Brain pericyte (primary cell): ENCODE data around the gene KDM2A.
A peak's percentile ranks its signal among the peaks of the same experiment; 100 is the strongest.
"Not testable (repeated sequence)": the region's sequence is repeated elsewhere in the genome, so short reads cannot be mapped to it uniquely, and the experiment has no call there.

Experiments
- DNase-seq: peaks from one replicate; pipeline ENCODE4 v3.0.0-alpha.2; 2012; ENCODE audit warnings: low read depth, low spot score

Gene KDM2A

DNA sequence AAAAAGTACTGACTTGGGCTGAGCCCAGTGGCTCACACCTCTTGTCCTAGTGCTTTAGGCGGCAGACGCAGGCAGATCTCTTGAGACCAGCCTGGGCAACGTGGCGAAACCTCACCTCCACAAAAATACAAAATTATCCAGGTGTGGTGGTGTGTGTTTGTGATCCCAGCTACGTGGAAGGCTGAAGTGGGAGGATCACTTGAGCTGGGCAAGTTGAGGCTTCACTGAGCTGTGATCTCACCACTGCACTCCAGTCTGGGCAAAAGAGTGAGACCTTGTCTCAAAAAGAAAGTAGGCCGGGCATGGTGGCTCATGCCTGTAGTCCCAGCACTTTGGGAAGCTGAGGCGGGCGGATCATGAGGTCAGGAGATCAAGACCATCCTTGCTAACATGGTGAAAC is 115.5 kb downstream of the KDM2A start:
- not testable (repeated sequence) for DNase-seq

DNA sequence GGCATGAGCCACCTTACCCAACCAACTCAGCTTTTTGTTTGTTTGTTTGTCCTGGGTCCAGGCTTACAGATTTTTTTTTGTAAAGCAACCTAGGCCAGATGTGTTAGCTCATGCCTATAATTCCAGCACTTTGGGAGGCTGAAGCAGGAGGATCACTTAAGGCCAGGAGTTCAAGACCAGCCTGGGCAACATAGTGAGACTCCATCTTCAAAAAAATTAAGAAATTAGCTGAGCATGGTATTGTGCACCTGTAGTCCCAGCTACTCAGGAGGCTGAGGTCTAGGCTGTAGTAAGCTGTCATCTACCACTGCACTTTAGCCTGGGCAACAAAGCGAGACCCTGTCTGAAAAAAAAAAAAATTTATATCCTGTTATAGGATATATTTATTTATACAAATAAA is 118.5 kb downstream of the KDM2A start:
- DNase-seq: no peak

DNA sequence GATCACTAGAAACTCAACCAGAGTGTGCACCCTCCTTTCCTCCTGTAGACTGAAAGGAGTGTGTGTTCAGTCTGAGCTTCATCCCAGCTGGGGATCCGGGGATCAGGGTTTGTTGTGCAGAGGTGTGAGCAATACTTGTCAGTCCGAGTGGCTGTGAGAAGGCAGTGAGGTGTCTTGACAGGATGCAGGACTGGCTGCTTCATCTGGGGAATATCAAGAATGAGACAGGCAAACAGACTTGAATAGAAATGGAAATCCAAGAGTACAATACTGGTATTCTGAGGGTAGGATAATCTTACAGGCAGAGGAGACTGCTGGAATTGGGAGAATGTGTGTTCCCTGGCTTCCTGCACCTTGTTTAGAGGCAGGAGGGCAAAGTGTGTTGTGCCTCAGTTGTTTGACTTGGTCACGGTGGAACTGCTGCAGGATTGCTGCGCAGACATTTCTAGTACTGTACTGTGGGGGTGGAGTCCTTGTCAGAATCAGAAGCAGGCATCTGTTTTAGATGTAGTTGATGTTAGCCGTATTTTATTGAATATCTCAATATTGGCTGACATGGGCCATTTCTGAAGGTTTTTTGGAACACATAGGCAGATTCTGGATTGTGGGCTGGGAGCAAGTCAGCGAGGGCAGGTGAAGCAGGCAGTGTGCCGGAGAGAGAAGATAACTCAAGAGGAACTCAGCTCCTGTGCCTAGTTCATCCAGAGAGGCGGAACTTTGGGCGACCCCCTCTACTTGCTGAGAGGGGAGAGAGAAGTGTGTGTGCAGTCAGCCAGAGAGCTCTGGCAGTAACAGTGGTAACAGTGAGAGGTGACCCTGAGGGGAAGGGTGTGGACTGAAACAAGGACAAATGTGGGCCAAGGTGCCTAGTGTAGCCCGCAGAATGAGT is 120.1 kb downstream of the KDM2A start:
- no peak for DNase-seq

DNA sequence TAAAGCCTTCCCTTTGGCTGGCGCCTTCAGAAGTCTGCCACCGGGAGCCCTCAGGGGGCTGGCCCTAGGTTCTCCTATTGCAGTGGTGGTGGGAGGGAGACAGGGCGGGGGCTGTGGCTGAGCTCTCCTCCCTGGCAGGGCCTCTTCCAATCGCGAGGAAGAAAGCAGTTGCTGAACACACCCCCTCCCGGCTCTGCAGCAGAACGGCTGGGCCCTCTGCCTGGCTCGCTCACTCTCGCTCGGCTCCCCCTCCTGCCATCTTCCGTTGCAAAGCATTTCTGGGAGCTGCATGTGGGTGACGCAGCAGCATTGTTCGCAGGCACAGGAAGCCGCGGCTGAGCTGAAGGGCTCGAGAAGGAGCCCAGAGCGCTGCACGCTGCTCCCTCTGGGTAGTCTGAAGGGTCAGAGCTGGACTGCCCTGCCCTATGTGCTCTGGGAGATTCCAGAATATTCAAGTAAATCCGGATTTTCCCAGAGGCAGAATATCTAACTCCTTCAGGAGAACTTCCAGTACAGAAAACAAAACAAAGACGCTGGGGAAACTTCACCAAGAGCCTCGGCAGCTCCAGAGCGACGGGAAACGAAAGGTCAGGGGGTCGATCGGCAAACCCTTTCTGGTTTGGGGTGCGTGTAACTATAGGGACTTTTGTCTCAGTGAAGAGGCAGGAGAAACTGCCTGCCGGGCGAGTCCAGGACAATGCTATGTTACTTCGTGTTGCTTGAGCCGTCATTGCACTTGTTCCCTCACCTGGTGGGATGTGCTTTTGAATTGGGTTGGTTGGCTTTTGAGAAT is 120.9 kb downstream of the KDM2A start:
- DNase-seq: peak; percentile 97

DNA sequence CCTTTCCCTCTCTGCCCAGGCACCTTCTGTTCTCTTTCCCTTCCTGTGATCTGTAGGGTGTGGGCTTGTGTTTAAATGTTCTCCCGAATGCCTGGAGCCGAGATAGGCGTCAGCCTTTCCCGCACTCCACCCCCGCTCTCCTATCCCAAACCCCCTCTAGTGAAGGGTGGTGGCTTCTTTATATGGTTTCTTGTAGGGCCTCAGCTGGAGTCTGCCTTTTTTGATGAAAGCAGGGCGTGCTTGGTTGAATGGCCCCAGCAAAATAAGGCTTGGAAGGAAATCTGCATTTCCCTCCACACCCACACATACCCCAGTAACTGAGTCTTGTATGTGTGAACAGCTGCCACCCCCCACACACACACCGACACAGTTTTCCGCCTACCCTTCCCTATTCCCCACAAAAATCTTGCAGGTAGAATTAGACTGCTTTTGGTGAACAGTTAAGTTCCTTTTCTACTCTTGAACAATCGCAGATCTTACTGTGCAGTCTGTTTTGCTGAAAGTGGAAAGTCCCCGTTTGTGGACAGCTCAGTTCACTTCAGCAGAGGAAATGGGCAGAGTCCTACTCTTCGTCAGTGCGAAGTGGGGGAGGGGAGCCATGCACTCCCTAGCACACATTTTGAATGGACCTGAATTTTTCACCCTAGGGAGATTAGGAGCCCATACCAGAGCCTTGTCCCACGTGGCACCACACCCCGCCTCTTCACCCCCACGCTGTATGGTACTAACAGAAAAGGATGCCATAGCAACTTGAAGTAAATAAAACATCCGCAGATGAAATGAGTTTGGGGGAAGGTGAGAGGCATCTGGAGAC is 121.7 kb downstream of the KDM2A start:
- DNase-seq: no peak

DNA sequence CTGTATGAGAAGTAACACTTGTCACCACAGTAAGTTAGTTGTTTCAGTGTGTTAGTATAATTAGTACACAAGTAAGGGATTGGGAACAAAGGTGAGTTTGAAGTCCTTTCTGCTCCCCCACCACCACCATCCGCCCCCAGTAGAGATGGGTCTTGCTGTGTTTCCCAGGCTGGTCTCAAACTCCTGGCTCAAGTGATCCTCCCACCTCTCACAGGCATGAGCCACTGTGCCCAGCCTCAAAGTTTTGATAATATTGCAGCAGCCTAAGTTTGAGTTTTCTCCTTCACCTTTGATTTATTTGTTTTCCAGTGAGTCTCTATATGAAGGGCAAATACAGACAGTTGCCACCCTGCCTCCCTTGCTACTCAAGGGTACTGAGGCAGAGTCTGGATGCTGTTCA is 123.5 kb downstream of the KDM2A start:
- no peak for DNase-seq

DNA sequence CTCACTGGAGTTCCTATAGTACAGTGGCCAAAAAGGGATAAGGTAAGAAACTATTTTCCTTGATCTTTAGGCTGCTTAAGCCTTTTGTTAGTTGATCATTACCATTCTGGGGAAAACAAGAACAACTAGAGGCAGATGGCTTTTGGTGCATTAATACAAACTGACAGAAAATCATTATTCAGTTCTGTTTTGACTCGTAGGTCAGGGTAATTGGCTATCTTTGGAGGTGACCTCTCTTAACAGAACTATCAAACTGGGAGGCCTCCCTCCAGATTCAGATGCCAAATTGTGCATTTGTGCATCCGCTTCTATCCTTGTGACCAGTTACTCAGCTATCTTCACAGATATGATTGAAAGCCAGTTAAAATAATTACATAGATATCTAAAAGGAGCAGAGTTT is 124.0 kb downstream of the KDM2A start:
- no peak for DNase-seq

DNA sequence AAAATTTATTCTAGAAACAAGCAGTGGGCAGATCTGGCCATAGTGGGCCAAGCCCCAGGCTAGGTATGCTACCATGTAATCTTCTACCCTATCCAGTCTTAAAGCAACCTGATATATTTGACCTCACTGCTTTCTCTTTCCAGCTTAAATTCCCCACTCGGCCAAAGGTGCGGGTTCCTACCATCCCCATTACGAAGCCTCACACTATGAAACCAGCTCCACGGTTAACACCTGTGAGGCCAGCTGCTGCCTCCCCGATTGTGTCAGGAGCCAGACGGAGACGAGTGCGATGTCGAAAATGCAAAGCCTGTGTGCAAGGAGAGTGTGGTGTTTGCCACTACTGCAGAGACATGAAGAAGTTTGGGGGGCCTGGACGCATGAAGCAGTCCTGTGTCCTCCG is 126.0 kb downstream of the KDM2A start:
- no peak for DNase-seq

DNA sequence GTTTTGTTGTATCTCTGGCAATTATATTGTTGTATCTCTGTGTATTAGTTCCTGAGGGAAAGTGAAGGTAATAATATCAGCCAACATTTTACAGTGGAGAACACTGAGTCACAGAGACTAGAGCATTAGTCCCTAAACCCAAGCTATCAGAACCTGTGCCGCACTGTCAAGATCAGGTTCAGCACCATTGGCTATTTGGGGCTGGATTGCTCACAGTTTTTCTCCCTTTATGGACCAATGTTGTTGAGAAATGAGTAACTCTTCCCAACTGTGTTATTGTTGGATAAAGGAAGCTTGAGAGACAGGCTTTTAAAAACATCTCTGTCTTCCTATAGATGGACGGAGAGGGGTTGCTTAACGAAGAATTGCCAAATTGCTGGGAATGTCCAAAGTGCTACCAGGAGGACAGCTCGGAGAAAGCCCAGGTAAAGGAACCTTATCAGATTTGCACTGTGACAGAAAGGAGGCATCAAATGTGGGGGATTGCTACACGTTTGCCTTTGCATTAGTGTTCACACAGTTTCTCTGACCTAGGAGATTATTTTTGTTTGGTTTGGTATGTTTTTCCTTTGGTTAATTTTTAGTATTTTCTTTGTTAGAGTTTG is 129.0 kb downstream of the KDM2A start:
- DNase-seq: no peak

DNA sequence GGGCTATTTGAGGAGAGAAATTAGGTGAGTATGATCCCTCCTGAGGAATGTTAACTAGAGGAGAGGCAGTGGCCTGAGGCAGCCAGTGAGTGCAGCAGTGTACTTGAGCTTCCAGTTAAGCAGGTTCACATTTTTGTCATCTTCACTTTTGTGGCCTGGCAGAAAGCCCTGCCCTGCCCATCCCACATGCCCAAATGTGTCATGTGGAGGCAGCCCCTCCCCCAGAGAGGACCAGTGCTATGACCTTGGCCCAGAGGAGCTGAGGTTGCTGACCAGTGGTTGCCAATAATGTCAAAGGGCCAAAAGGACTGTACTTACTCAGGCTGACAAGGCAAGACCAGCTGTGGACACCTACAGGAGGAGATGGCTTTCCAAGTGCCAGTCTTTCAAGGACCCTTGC is 129.6 kb downstream of the KDM2A start:
- DNase-seq: no peak

DNA sequence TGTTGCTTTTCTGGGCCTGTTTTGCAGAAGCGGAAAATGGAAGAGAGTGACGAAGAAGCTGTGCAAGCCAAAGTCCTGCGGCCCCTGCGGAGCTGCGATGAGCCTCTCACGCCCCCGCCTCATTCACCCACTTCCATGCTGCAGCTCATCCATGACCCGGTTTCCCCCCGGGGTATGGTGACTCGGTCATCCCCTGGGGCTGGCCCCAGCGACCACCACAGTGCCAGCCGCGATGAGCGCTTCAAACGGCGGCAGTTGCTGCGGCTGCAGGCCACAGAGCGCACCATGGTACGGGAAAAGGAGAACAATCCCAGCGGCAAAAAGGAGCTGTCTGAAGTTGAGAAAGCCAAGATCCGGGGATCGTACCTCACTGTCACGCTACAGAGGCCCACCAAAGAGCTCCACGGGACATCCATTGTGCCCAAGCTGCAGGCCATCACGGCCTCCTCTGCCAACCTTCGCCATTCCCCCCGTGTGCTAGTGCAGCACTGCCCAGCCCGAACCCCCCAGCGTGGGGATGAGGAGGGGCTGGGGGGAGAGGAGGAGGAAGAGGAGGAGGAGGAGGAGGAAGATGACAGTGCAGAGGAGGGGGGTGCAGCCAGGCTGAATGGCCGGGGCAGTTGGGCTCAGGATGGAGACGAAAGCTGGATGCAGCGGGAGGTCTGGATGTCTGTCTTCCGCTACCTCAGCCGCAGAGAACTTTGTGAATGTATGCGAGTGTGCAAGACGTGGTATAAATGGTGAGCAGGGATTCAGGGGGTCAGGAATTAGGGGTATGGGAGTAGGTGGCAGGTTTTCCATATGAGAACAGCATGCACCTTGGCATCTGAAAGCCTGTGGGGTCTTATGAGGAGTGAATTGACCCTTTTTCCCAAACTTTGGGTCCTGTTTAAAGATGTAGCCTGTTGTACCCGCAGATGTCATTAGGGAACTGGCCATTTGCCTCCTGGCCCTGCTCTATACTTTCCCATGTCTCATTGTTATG is 131.3 kb downstream of the KDM2A start:
- no peak for DNase-seq

DNA sequence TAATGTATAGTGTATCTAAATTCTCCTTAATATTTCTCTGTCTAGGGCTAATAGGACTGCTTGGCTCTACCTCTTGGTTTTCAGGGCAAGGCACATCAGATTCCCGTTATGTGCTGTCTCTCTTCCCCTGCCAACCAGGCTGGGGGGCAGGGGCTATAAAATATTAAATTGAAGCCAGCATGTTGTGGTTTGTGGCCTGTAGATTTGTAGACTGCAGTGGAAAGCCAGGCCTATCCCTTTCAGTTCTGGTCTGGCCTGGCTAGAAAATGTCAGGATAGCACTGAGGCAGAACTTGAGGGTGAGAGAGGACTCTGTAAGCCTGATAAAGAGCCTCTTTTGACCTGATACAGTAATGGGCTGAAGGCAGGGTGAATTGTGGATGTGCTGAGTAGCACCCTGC is 132.8 kb downstream of the KDM2A start:
- DNase-seq: no peak

DNA sequence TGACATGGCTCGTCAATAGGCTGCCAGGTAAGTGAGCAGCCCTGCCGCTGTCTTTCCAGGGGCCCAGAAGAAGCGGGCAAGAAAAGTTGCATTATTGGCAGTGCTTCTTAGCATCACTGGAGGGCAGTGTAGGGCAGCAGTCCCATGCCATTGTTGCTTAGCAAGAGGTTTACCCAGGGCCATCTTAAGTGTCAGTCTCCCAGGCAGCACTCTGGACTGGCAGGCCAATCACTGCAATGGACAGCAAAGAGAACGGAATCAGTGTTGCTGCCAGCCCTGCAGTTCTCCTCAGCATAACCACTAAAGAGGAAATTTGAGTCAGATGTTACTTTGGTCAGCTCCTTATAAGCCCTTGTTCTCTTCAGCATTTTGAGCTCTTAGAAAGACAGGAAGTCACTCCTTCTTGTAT is 133.8 kb downstream of the KDM2A start:
- no peak for DNase-seq

DNA sequence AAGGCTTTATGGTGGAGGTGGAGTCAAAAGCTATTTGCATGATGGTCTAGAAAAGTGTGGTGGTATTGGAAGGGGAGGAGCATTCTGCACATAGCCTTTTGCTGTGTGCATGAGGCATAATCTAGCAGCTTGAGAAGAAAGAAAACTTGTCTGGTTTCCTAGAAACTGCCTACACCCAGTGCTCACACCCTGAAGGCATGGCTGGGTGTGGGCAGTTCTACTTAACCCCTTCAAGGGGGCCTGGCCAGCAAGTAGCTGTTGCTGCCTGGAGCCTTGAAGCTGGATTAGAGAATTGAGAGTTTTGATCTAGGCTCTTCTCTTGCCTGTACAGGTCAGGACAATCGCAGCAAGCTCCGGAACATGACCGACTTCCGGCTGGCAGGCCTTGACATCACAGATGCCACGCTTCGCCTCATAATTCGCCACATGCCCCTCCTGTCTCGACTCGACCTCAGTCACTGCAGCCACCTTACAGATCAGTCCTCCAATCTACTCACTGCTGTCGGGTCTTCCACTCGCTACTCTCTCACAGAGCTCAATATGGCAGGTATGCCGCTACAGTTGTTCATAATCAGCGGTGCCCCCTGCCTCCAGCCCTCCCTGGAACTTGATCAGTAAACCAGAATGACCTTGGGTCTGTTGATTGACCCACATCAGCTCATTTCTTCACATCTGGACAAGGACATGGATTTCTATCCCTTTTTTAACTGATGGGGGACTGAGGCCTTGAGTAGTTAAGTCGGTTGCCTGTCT is 135.0 kb downstream of the KDM2A start:
- DNase-seq: no peak

DNA sequence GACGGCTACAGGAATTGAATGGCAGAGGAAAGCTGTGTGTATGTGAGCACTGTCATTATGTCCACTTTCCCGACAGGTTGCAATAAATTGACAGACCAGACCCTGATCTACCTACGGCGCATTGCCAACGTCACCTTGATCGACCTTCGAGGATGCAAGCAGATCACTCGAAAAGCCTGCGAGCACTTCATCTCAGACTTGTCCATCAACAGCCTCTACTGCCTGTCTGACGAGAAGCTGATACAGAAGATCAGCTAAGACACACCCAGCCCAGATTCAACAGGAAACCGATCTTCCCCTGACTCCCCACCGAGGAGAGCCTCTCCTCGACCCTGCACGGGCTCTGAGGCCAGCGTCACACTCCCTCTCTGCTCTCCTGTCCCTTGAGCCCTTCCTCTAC is 135.7 kb downstream of the KDM2A start:
- no peak for DNase-seq

DNA sequence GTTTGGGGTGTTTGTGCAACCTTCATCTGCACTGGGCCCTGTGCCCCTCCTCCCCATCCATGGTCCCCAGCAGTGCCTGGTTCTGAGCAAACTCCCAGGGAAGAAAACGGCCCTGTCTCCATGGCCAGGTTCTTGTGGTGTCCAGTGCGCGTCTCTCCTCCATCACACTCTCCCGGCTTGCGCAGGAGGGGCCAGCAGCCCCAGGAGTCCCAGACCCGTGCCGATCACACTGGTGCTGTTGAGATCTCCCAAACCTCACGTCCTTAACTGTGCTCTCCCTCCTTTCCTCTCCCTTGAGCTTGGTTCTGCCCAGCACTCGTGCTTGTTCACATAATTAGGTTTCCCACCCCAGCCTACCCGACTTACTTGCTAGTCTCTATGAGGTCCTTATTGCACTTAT is 136.3 kb downstream of the KDM2A start:
- no peak for DNase-seq

DNA sequence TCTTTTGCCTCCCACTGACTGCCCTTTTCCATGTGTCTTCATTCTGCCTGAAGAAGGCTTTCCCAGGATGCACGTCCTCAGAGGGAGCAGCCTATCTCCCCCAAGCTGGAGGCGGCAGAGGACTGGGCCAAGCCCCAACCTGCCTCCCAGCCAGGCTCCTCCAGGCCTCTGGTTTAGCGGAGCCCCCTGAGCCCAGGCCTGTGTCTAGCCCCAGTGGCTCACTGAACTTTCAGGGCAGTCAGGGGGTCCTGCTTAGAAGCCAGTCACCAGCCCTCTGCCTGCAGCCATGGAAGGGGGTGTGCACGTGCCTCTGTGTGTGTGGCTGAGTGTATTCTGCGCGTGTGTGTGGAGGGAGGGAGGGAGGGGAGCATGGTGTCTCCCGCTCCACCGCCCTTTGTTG is 136.8 kb downstream of the KDM2A start:
- DNase-seq: no peak

DNA sequence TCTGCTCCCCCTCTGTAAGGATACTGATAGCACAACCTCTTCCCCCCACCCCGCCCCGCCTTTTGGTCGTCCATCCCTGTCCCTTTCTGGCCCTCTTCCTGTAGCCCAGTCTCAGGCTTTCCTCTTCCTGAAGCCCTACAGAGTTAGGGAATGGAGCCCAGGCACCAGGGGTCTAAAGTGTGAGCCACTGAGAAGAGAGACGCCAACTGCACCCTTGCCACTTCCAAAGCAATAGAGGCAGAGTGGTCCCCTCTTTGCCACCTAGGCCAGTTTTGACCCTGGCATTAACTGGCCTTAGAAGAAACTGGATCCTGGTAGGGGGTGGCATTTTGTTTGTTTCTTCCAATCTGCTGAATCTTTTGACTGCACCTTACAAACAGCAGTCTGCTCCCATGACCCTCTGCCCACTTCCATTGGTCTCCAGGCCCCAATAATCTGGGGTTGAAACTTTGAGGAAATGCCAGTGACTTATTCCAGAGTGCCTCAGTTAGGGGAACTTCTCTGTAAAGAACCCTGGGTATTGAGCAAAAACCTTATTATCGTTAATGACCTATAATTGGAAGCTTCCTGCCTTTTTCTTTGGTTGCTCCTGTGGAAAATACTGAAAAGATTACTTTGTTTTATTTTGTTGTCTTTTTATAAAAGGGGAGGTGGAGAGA is 137.5 kb downstream of the KDM2A start:
- no peak for DNase-seq

DNA sequence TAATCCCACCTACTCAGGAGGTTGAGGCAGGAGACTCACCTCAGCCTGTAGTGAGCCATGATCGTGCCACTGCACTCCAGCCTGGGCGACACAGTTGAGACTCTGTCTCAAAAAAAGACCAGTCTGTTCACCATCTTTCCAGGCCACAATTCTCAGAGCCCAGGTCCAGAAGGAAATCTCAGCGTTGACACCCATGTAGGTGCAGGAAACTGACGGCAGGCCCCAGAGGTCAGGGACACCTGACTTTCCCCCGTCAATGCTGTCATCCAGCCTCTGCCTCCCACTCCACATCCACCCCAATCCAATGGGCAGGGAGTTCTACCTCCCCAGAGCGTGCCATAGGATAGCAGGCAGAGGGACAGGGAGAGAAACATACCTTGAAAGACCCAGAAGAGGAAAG is 141.3 kb downstream of the KDM2A start:
- no peak for DNase-seq
